HepG2 (cell line): Measurements from ENCODE around the gene SLC4A7. TPM values are rescaled to one million over a fixed set of nuclear protein-coding genes. Genes with fewer than 3 reads are reported as not detected.

Source experiments
- ATAC-seq: fragments of 200-7000 bp; cut with Tn5 transposase; 3 replicates; pipeline ENCODE4 v1.9.1; 2020; ENCODE audit warnings: mild to moderate bottlenecking, moderate library complexity
- BruUV-seq: library from RNA; stranded (reverse); fragments of 400-500 nt; replicated peaks from 2 replicates; lab custom pipeline; 2021; lab: Mats Ljungman, UMichigan
- CTCF ChIA-PET: fragments of 300-600 bp; formaldehyde crosslinking; extraction: SDS; loops from one replicate; lab custom pipeline; 2021; ENCODE audit warnings: low total read pairs, inconsistent platforms, low intra/inter-chr PET ratio; lab: Yijun Ruan, JAX
- POLR2A ChIA-PET: fragments of 350-600 bp; sonication (Branson Sonifier 250); formaldehyde crosslinking; loops from one replicate; lab custom pipeline; 2020; ENCODE audit warnings: antibody characterized with exemption, inconsistent platforms; lab: Yijun Ruan, JAX
- DNase-seq: peaks from one replicate; pipeline ENCODE4 v3.0.0-alpha.2; 2015; ENCODE audit warnings: low spot score
- FAIRE-seq: peaks from 3 replicates; lab custom pipeline; 2011; peaks lifted over from hg19 to GRCh38; lab: Jason Lieb, UNC
- H2AFZ ChIP-seq: one replicate; pipeline ENCODE4 v1.6.1; 2011; ENCODE audit warnings: low read length, inconsistent platforms
- H3K27ac ChIP-seq: fragments of 300-600 bp; 3 replicates; pipeline ENCODE4 v1.8.0; 2011; ENCODE audit warnings: mixed run types, mild to moderate bottlenecking, mixed read lengths, low read length, inconsistent platforms; ENCODE audit not compliant: insufficient read depth; ENCODE audit errors: extremely low read length
- H3K27me3 ChIP-seq, 2 experiments: fragments of 200-600 bp in 1 of 2; 2 replicates in 1 of 2; 3 replicates in 1 of 2; pipeline versions ENCODE4 v1.6.0 to v1.8.0; 2011; ENCODE audit warnings: low read length in 2 of 2, mild to moderate bottlenecking in 2 of 2, moderate library complexity in 2 of 2, inconsistent platforms in 1 of 2; ENCODE audit not compliant: insufficient read depth in 2 of 2, control insufficient read depth in 1 of 2
- H3K36me3 ChIP-seq, 2 experiments: fragments of 200-600 bp in 1 of 2; replicated peaks in 1 of 2; 2 replicates in 1 of 2; 3 replicates in 1 of 2; pipeline versions ENCODE4 v1.5.1 to v1.8.0; 2011; ENCODE audit warnings: low read length in 2 of 2, inconsistent platforms in 1 of 2; ENCODE audit not compliant: insufficient read depth in 2 of 2, control insufficient read depth in 1 of 2
- H3K4me1 ChIP-seq: 2 replicates; pipeline ENCODE4 v1.5.1; 2012; ENCODE audit warnings: low read length, inconsistent platforms; ENCODE audit not compliant: insufficient read depth
- H3K4me2 ChIP-seq: 2 replicates; pipeline ENCODE4 v1.6.0; 2011; ENCODE audit warnings: low read depth, low read length, inconsistent platforms
- H3K4me3 ChIP-seq, 3 experiments: fragments of 200-600 bp in 1 of 3; sonication (generic), shearing (Covaris generic) in 1 of 3; replicated peaks in 1 of 3; 2 replicates each; pipeline ENCODE4 v1.5.1; 2011 to 2016; ENCODE audit warnings: low read length in 3 of 3, inconsistent platforms in 2 of 3, low read depth in 2 of 3, mild to moderate bottlenecking in 2 of 3, control low read depth in 1 of 3, mixed read lengths in 1 of 3; ENCODE audit not compliant: insufficient read depth in 1 of 3
- H3K79me2 ChIP-seq: one replicate; pipeline ENCODE4 v1.6.1; 2011; ENCODE audit warnings: low read length, inconsistent platforms; ENCODE audit not compliant: insufficient read depth
- H3K9ac ChIP-seq: 2 replicates; pipeline ENCODE4 v1.6.0; 2011; ENCODE audit warnings: mild to moderate bottlenecking, low read depth, low read length, inconsistent platforms; ENCODE audit not compliant: insufficient read depth
- H3K9me3 ChIP-seq: 2 replicates; pipeline ENCODE4 v1.5.1; 2012; ENCODE audit warnings: mild to moderate bottlenecking, low read length
- H4K20me1 ChIP-seq: 2 replicates; pipeline ENCODE4 v1.6.0; 2011; ENCODE audit warnings: inconsistent platforms, mild to moderate bottlenecking, low read length, moderate library complexity; ENCODE audit not compliant: insufficient read depth
- CERS6 ChIP-seq: sonication (generic); formaldehyde crosslinking; IDR thresholded peaks from 2 replicates; pipeline ENCODE4 v1.5.0; 2020; ENCODE audit warnings: missing genetic modification reagents
- GZF1 ChIP-seq: sonication (generic); formaldehyde crosslinking; IDR thresholded peaks from 2 replicates; pipeline ENCODE4 v1.5.1; 2020; ENCODE audit warnings: mild to moderate bottlenecking, missing genetic modification reagents
- KDM6A ChIP-seq: IDR thresholded peaks from 2 replicates; pipeline ENCODE4 v1.6.1; 2016; ENCODE audit warnings: low read depth
- ZNF121 ChIP-seq: sonication (generic); formaldehyde crosslinking; IDR thresholded peaks from 2 replicates; pipeline ENCODE4 v1.5.0; 2020; ENCODE audit warnings: mild to moderate bottlenecking, missing genetic modification reagents
- ZNF343 ChIP-seq: sonication (generic); formaldehyde crosslinking; IDR thresholded peaks from 2 replicates; pipeline ENCODE4 v1.4.0; 2020; ENCODE audit warnings: mild to moderate bottlenecking, missing genetic modification reagents
- ZNF383 ChIP-seq: sonication (generic); formaldehyde crosslinking; IDR thresholded peaks from 2 replicates; pipeline ENCODE4 v1.4.0; 2020; ENCODE audit warnings: missing genetic modification reagents, mild to moderate bottlenecking, borderline replicate concordance
- WGBS: methylation state at CpG from one replicate; pipeline ENCODE4 v1.1.6; 2017; ENCODE audit warnings: low lambda C conversion rate; 5-methylcytosine and 5-hydroxymethylcytosine counted together
- in situ Hi-C: cut with HindIII; loops from 2 replicates; pipeline ENCODE4 v1.10.0; 2017; ENCODE audit warnings: low pct_unique_long_range_greater_than_20kb; ENCODE audit not compliant: extremely low pct_ligation_motif_present
- intact Hi-C: fragments of 100-400 bp; cut with micrococcal nuclease; formaldehyde crosslinking; loops from one replicate; pipeline ENCODE4 v1.10.0; 2022; ENCODE audit not compliant: unreplicated experiment
- polyA plus RNA-seq, 8 experiments: library from polyadenylated mRNA; depleted of rRNA in 3 of 8; stranded (reverse) in 7 of 8; unstranded in 1 of 8; fragments of >200 nt; fragmentation: Illumina TruSeq in 4 of 8; extraction: Trizol in 4 of 8; gene quantifications; 2 replicates each; pipeline versions ENCODE4 v1.2.1 to v1.2.3, GENCODE V29; 2011 to 2016; ENCODE audit warnings: low read depth in 4 of 8, missing spikeins in 1 of 8, mixed read lengths in 1 of 8; ENCODE audit not compliant: insufficient read depth in 1 of 8
- total RNA-seq, 5 experiments: library from RNA; depleted of rRNA; stranded (reverse); fragments of >200 nt; fragmentation: Illumina TruSeq; extraction: Trizol; gene quantifications; 2 replicates each; pipeline ENCODE4 v1.2.3, GENCODE V29; 2016; ENCODE audit warnings: low read depth in 1 of 5
- TF ChIP-seq, protein P1 (sequence below): sonication (generic); formaldehyde crosslinking; IDR thresholded peaks from 2 replicates; pipeline ENCODE4 v1.4.0; 2020; ENCODE audit warnings: missing genetic modification reagents

Gene SLC4A7
- total and polyA plus RNA-seq, 2 of the 13 experiments (the other 11 are each of a cell fraction or from before 2014, with no cell fraction given) = 16.4 to 43.8 TPM

DNA sequence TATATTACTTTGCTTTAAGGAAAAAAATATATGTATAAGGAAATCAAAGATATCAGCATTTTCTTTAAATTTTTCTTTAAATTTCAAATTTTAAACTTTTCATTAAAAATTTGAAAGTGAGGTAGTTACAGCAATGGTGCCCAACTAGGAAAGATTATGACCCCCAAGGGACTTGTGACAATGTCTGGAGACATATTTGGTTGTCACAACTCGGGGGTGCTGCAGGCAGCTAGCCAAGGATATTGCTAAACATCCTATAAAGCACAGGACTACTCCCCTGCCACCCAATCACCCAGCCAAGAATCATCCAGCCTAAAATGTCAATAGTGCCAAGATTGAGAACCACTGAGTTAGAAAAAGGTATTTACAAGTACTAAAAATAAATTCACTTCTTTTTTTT, 57.3 kb downstream of the SLC4A7 start:
- TF ChIP-seq ZNF383 (no peak), ZNF121 (CRISPR knock-in tag) (no peak), KDM6A (CRISPR knock-in tag) (no peak), GZF1 (no peak), CERS6 (CRISPR knock-in tag) (no peak), ZNF343 (CRISPR knock-in tag) (no peak)
- TF ChIP-seq, protein P1, sequence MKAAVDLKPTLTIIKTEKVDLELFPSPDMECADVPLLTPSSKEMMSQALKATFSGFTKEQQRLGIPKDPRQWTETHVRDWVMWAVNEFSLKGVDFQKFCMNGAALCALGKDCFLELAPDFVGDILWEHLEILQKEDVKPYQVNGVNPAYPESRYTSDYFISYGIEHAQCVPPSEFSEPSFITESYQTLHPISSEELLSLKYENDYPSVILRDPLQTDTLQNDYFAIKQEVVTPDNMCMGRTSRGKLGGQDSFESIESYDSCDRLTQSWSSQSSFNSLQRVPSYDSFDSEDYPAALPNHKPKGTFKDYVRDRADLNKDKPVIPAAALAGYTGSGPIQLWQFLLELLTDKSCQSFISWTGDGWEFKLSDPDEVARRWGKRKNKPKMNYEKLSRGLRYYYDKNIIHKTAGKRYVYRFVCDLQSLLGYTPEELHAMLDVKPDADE = no peak
- TF ChIP-seq, all 625 proteins: peak for 0
- no peak for DNase-seq
- H3K9ac ChIP-seq = no peak overlapping the region
- ChIA-PET POLR2A (no interaction called here), CTCF (no interaction called here)
- no peak for ATAC-seq
- H3K27me3 ChIP-seq = no peaks in the 10 kb centered on the region
- no peaks in the 10 kb centered on the region for H3K79me2 ChIP-seq
- BruUV-seq = no TSS peak
- H3K9me3 ChIP-seq = no peaks in the 10 kb centered on the region
- H3K27ac ChIP-seq = no peak overlapping the region
- H3K4me1 ChIP-seq = no peaks in the 10 kb centered on the region
- FAIRE-seq = no peak
- intact Hi-C loops (no loop called here), in situ Hi-C loops (no loop called here)
- no peak overlapping the region for H3K4me3 ChIP-seq
- 86% methylated on average over 1 of the region's 1 CpG for WGBS
- no peaks in the 10 kb centered on the region for H4K20me1 ChIP-seq
- H3K36me3 ChIP-seq = peaks cover 9 to 37% of the 10 kb centered on the region in 2 experiments
- no peak overlapping the region for H3K4me2 ChIP-seq
- H2AFZ ChIP-seq = no peak overlapping the region
